Lower lobe of right lung (tissue), 2 donors: ENCODE measurements around the gene C12orf75. TPM values are rescaled to one million over a fixed set of nuclear protein-coding genes. Genes with fewer than 3 reads are reported as not detected.
"Not testable (repeated sequence)": the region's sequence is repeated elsewhere in the genome, so short reads cannot be mapped to it uniquely, and the experiment has no call there.

ENCODE experiments used
- ATAC-seq, 2 donors: fragments of 200-7000 bp; cut with Tn5 transposase; one replicate each; pipeline ENCODE4 v1.9.1; 2020 to 2022; ENCODE audit warnings: mild to moderate bottlenecking in 2 of 2, moderate library complexity in 2 of 2
- DNase-seq: peaks from one replicate; pipeline ENCODE4 v3.0.0-alpha.2; 2020
- H3K27ac ChIP-seq: fragments of 200-600 bp; one replicate; pipeline ENCODE4 v1.8.0; 2022
- H3K27me3 ChIP-seq: fragments of 200-600 bp; one replicate; pipeline ENCODE4 v1.8.0; 2022; ENCODE audit warnings: low read depth
- H3K36me3 ChIP-seq: fragments of 200-600 bp; one replicate; pipeline ENCODE4 v1.8.0; 2022; ENCODE audit warnings: mild to moderate bottlenecking
- H3K4me1 ChIP-seq: fragments of 200-600 bp; one replicate; pipeline ENCODE4 v1.8.0; 2022
- H3K4me3 ChIP-seq: fragments of 200-600 bp; one replicate; pipeline ENCODE4 v1.8.0; 2022; ENCODE audit warnings: mild to moderate bottlenecking
- H3K9me3 ChIP-seq: fragments of 200-600 bp; one replicate; pipeline ENCODE4 v1.8.0; 2022
- intact Hi-C: fragments of 100-400 bp; cut with DNase I; formaldehyde crosslinking; loops from one replicate; pipeline ENCODE4 v1.11.0; 2022
- total RNA-seq: library from RNA; stranded (reverse); fragmentation: NEBNext Ultra II Directional; extraction: Animal tissue kit (Norgen Biotek cat#: 25700); gene quantifications from one replicate; pipeline ENCODE4 v1.2.1, GENCODE V29; 2021
- TF ChIP-seq, protein P1 (sequence below): fragments of 200-600 bp; IDR thresholded peaks from one replicate; pipeline ENCODE4 v1.8.0; 2022; ENCODE audit warnings: antibody characterized with exemption, mild to moderate bottlenecking
- donor health status: DM: no; HTN: yes; CAD: no; lungs with severe emphysema.

Gene C12orf75
- total RNA-seq, 1 donor from 2014 or later, result 14.2 TPM

DNA sequence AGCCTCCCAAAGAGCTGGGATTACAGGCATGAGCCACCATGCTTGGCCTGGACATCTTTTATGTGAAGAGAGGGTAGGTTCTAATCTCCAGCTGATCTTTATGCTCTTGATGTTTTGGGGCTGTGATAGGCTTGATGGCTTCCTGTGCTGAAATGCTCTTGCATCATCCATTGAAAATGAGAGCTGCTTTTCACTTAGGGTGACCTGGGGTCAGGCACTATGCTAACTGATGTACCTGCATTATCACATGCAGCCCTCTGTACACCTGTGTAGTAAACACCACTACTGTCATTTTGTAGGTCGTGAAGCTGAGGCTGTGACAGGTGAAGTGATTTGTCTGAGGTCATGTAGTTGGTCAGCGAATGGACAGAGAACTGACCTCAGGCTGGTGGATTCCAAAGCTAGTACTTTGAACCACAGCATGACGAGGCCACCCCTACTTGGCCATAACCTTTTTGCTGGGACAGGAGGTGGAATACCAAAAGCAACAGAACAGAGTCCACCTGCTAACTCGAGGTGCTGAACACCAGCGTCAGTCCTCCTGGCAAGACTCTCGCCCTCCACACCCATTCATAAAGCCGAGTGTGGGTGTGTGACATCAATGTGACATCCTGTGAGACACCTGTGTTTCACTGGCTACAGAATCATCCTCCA lies 69.1 kb downstream of the C12orf75 start:
- intact Hi-C loops, result no loop called here
- H3K36me3 ChIP-seq, result no peaks in the 10 kb centered on the region
- TF ChIP-seq, protein P1, sequence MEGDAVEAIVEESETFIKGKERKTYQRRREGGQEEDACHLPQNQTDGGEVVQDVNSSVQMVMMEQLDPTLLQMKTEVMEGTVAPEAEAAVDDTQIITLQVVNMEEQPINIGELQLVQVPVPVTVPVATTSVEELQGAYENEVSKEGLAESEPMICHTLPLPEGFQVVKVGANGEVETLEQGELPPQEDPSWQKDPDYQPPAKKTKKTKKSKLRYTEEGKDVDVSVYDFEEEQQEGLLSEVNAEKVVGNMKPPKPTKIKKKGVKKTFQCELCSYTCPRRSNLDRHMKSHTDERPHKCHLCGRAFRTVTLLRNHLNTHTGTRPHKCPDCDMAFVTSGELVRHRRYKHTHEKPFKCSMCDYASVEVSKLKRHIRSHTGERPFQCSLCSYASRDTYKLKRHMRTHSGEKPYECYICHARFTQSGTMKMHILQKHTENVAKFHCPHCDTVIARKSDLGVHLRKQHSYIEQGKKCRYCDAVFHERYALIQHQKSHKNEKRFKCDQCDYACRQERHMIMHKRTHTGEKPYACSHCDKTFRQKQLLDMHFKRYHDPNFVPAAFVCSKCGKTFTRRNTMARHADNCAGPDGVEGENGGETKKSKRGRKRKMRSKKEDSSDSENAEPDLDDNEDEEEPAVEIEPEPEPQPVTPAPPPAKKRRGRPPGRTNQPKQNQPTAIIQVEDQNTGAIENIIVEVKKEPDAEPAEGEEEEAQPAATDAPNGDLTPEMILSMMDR, result no peak
- H3K27me3 ChIP-seq, result no peaks in the 10 kb centered on the region
- H3K4me1 ChIP-seq, result no peaks in the 10 kb centered on the region
- no peak overlapping the region for H3K27ac ChIP-seq
- DNase-seq, result no peak
- no peaks in the 10 kb centered on the region for H3K9me3 ChIP-seq
- H3K4me3 ChIP-seq, result no peak overlapping the region
- ATAC-seq, result no peak

DNA sequence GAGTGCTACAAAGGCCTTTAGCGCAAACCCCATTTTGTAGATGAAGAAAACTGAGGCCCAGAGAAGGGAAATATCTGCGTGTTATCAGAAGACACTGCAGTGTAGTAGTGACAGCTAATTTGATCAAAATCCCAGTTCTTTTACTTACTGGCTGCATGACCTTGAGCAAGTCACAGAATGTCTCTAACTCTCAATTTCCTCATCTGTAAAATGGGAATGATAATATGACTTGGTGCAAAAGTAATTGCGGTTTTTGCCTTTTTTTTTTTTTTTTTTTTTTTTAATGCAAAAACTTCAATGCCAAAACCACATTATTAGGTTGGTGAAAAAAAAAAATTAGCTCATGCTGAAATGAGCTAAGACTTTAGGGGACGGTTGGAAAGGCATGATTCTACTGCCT lies 69.7 kb downstream of the C12orf75 start:
- Histone ChIP-seq H3K9me3 (no peaks in the 10 kb centered on the region), H3K27ac (no peak overlapping the region), H3K36me3 (no peaks in the 10 kb centered on the region), H3K4me3 (no peak overlapping the region), H3K4me1 (no peaks in the 10 kb centered on the region), H3K27me3 (no peaks in the 10 kb centered on the region)
- intact Hi-C loops, result no loop called here
- TF ChIP-seq, protein P1, result no peak
- DNase-seq (no peak), ATAC-seq (no peak)

DNA sequence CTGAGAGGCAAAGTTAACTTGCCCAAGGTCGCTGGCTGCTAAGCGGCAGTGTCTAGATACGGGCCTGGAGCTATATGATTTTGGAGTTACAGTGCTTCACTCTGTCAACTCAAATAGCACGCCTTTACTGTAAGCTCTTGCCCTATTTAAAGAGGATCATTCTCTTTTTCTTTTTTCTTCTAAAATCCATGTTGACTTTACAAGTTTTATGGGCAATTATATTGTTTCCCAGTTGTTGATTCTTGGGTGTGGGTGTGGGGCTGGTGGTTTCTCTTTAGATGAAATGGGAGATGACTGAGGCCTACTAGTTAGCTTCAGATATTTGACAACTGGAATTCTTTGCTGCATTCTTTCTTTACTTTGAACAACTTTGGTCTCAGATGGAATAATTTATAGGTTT lies 70.7 kb downstream of the C12orf75 start:
- H3K4me3 ChIP-seq, result no peak overlapping the region
- H3K27me3 ChIP-seq, result no peaks in the 10 kb centered on the region
- intact Hi-C loops, result no loop called here
- DNase-seq (no peak), ATAC-seq (no peak)
- no peaks in the 10 kb centered on the region for H3K4me1 ChIP-seq
- TF ChIP-seq, protein P1, result no peak
- H3K36me3 ChIP-seq, result no peaks in the 10 kb centered on the region
- no peak overlapping the region for H3K27ac ChIP-seq
- no peaks in the 10 kb centered on the region for H3K9me3 ChIP-seq

DNA sequence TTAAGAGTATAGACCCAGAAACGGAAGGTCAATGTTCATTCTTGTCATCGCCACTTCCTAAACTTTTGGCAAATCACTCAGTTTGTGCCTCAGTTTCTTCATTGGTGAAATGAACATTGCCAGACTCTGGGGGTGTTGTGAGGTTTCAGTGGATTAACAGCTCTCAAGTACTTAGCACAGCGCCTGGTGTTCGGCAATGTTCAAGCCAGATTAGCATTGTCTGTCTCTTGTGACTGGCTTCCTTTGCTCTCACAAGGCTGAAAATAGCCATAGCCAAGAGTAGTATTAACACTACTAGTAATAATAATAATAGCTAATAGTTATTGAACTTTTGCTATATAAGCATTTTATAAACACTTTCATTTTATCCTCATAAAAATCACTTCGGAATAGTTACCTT lies 71.9 kb downstream of the C12orf75 start:
- Histone ChIP-seq H3K4me3 (no peak overlapping the region), H3K4me1 (no peaks in the 10 kb centered on the region), H3K36me3 (no peaks in the 10 kb centered on the region), H3K9me3 (no peaks in the 10 kb centered on the region), H3K27ac (no peak overlapping the region), H3K27me3 (no peaks in the 10 kb centered on the region)
- ATAC-seq (no peak), DNase-seq (no peak)
- intact Hi-C loops, result no loop called here
- TF ChIP-seq, protein P1, result no peak

- Histone ChIP-seq H3K27ac (no peak overlapping the region), H3K4me1 (no peaks in the 10 kb centered on the region), H3K4me3 (no peak overlapping the region), H3K27me3 (no peaks in the 10 kb centered on the region), H3K36me3 (no peaks in the 10 kb centered on the region), H3K9me3 (no peaks in the 10 kb centered on the region)
- DNase-seq (no peak), ATAC-seq (no peak)
- TF ChIP-seq, protein P1, result no peak
- intact Hi-C loops, result no loop called here
Measured at GRCh38 chr12:105403095-105403494, 72.6 kb downstream of the C12orf75 start.

DNA sequence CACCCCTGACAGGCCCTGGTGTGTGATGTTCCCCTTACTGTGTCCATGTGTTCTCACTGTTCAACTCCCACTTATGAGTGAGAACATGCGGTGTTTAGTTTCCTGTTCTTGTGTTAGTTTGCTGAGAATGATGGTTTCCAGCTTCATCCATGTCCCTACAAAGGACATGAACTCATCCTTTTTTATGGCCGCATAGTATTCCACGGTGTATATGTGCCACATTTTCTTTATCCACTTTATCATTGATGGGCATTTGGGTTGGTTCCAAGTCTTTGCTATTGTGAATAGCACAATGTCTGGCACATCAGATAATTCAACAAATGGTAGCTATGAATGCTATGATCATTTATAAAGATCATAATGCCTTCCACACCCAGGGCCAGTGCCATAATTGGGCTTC lies 73.6 kb downstream of the C12orf75 start:
- ATAC-seq, H3K4me3 ChIP-seq, H3K36me3 ChIP-seq, H3K27ac ChIP-seq, H3K9me3 ChIP-seq, H3K4me1 ChIP-seq, intact Hi-C loops, DNase-seq, H3K27me3 ChIP-seq: not testable (repeated sequence)
